Measurements from ENCODE around the gene SCYGR2.
"Not testable (repeated sequence)": the region's sequence is repeated elsewhere in the genome, so short reads cannot be mapped to it uniquely, and the experiment has no call there.

Gene SCYGR2, protein sequence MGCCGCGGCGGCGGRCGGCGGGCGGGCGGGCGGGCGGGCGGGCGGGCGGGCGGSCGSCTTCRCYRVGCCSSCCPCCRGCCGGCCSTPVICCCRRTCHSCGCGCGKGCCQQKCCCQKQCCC

DNA sequence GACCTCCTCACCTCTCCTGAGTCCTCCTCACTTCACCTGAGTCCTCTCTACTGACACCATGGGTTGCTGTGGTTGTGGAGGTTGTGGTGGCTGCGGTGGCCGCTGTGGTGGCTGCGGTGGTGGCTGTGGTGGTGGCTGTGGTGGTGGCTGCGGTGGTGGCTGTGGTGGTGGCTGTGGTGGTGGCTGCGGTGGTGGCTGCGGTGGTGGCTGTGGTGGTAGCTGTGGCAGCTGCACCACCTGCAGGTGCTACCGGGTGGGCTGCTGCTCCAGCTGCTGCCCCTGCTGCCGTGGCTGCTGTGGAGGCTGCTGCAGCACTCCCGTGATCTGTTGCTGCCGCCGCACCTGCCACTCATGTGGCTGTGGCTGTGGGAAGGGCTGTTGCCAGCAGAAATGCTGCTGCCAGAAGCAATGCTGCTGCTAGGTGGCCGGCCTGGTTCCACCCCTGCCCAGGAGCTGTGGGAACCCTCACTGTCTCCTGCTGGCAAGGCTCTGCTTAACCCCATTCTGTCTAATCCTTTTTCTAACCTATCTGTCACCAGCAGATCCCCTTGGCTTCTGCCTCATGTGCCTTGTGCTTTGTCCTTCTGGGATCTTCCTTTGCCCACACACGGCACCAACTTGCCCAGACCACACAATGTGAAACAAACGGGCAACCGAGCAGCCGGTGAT lies at the start of gene SCYGR2:
SCYGR2 (plus strand) TSS at position 59 of the 669 bp plus-strand sequence; CDS start at position 59, 0 bp downstream.
- DNase-seq: not testable (repeated sequence)

DNA sequence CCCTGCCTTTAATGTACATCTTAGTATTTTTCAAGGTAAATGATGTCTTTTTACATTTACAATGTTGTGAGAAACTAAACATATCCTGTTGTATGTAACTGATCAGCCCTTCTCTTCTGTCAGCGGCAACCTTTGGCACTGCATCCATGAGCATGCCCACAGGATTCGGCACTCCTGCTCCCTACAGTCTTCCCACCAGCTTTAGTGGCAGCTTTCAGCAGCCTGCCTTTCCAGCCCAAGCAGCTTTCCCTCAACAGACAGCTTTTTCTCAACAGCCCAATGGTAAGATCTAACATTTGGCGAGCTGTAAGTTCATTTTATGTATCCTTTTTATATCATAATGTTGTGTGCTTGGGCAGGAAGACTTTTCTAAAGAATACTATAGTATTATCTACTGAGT lies 46.9 kb upstream of the SCYGR2 start:
- DNase-seq: no peak

DNA sequence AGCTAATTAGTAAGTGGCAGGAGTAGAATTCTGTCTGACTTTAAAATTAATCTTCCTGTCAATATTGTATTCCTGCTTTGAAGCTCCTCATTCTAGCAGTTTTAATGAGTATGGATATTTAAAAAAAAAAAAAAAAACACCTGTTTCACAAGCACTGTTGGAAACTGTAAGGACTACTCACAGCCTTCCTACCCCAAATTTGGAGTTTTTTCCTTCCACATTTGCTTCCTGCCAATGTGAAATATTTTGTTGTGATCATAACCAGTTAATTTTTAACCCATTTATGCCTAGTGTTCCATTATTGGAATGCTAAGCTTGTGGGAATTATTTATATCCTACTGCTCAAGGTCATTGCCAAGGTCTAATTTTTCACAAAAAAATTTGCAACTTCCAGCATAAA lies 36.1 kb upstream of the SCYGR2 start:
- DNase-seq: no peak

DNA sequence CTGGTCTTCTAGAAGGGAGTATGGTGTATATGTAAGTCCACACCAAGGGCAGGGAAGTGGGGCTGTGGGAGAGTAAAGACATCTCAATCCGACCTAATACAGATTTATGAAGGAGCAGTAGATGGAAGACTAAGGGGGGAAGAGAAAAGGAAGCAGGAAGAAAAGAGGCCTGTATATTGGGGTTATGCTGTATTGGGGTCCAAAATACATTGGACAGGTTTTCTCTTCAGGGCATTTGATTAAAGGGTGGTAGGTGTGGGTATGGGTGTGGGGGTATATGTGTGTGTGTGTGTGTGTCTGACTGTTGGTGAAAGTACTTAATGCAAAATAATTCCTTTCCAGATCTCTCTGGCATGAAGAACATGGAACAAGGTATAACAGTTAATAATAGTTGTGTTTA lies 33.6 kb upstream of the SCYGR2 start:
- no peak for DNase-seq

DNA sequence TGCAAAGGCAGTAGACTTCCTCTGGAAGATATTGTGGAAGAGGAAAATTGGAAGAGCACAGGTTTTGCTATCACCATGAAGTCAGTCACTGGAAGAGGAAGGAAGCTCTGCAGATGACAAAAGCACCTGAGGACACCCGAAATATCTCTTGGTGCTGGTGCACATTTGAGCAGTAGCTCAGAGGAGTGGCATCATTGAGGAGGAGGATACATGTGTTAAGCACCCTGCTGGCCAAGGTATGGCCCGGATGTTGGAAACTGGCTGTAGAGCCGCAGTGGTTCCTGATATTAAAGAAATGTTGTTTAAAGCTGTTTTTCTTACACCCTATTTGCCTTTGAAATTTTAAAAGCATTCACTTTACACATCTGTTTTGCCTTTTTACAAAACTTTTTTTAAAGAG lies 32.7 kb upstream of the SCYGR2 start:
- DNase-seq: no peak

DNA sequence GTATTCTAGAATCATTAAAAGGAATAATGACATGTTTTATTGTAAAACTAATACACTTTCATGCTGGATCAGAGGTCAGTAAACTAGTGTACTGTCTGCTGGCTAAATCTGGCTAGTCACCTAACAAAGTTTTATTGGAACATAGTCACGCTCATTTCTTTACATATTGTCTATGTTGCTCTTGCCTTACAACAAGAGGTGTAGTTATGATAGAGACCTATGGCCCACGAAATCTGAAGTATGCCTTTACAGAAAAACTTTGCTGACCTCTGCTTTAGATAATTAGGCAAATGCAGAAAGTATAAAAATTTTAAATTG lies 29.9 kb upstream of the SCYGR2 start:
- DNase-seq: no peak

DNA sequence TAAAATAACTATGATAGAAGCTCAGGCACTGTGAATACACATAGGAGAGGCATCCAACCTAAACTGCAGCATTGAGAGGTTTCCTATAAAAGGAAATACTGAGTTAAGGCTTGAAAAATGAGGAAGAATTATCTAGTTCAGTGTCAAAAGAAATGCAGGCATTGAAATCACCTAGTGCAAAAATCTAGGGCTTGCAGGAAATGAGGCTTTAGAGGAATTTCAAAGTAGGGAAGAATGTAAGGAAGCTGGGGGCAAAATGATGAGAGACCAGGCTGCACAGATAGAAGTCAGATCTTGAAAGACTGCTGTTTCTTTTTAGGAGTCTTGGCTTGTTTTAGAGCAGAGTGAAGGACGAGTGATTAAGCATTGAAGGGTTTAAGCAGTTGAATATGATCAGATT lies 28.1 kb upstream of the SCYGR2 start:
- DNase-seq: no peak

DNA sequence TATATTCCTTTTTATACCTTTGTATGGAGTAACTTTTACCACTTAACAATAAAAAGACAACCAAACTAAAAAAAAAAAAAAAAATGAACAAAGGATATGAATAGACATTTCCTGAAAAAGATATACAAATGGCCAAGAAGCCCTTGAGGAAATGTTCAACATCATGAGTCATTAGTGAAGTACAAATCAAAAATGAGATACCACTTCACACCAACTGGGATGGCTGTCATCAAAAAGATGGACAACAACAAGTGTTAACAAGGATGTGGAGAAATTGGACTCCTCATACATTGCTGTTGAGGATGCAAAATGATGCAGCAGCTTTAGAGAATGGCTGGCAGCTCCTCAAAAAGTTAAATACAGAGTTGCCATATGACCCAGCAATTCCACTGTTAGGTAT lies 22.6 kb upstream of the SCYGR2 start:
- DNase-seq: no peak

DNA sequence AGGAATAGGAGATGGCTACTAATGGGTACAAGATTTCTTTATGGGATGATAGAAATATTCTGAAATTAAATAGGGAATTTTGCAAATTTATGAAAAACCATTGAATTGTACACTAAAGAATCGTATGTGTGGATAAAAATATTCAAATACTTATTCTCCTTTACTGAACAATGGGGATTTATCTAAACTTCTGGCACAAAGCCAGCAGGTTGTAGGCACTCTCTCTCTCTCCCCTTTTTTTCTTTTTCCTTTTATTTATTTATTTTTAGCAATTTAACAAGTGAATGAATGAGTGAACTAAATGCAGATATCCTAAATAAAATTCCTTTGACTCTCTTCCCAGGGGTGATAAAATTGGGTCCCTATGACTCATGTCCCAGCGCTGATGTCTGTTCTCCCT lies 21.9 kb upstream of the SCYGR2 start:
- no peak for DNase-seq

DNA sequence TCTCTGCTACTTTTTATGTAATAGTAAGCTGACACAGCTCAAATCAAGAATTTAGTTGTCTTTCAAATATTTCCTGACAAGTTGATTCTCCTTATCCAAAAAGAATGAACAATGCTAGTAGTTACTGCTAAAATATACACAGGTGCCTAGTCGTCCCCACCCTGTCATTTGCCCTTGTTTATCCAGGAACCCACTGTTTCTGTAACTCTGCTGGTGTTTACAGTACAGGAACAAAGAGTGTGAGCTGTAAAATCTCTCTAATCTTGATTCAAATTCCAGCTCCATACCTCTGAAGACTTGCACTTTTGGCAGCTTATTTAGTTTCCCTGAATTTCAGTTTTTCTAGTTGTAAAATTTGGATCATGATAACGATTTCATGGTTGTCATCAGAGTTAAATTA lies 21.1 kb upstream of the SCYGR2 start:
- DNase-seq: no peak

DNA sequence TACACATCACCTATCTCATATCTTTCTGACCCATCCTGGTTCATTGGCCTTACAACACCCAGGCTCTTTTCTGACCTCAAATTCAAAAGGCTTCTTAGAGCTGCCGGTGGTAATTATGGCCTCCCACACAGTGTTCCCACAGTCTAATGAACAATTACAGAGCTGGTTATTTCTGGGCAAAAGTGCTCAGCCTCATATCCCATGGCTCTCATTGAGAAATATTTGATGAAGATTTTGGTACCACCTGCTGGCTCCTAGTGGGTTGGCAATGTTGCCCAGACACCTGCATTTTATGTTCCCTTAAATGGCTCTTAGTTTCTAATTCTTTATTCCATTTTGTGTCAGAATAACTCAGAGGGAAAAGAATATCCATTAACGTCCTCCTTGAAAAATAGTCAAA lies 20.1 kb upstream of the SCYGR2 start:
- no peak for DNase-seq

DNA sequence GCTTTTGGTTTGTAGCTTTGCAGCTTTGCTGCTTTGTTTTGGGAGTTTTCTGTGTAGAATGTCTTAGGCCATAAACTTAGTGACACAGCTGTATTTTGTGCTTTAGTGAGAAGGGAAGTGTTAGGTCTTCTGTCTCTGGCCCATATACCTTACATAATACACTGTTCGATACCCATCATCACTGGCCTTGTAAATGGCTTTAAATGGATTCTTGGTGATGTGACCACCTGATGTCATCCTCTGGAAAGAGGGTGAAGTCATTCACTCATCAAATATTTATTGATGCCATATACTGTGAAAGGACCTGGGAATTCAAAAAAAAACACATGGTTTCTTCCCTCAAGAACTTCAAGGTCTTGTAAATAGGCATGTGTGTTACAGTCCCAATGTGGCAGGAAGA lies 18.9 kb upstream of the SCYGR2 start:
- no peak for DNase-seq

DNA sequence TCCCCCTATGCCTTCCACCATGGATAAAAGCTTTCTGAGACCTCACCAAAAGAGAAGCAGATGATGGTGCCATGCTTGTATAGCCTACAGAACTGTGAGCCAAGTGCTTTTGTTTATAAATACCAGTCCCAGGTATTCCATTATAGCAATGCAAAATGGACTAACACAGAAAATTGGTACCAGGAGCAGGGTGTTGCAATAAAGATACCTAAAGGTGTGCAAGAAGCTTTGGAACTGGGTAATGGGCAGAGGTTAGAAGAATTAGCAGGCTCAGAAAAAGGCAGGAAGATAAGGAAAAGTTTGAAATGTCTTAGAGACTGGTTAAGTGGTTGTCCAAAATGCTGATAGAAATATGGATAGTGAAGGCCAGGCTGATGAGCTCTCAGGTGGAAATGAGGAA lies 16.3 kb upstream of the SCYGR2 start:
- no peak for DNase-seq

DNA sequence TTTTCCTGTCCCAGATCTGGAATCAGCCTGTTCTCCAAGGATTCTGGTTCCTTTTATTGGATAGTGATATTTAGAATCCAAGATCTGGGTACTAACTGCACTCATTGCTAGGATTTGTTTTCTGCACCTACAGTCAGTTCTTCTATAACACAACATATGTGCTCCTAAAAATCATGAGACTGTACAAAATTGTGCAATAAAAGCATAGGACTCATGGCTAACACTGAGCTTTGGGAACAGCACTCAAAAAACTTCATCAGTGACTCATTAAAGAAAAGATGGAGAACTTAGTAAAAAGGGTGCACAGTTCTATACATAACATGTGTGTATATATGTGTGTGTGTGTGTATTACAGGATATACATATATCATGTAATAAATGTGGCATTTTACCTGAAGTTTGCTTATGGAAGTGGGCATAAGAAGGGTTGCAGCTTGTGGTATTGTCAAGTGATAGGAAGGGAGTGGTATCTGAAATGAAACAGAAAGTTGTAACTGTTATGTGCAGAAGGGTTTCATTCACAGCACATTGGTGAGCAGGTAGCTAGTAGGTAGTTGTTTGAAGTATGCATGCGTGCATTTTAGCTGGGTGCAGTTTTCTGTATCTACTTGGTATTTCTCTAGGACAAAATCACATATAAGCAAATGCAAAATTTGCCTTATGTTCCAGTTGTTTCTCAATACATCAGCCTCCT lies 5.9 kb upstream of the SCYGR2 start:
- no peak for DNase-seq

DNA sequence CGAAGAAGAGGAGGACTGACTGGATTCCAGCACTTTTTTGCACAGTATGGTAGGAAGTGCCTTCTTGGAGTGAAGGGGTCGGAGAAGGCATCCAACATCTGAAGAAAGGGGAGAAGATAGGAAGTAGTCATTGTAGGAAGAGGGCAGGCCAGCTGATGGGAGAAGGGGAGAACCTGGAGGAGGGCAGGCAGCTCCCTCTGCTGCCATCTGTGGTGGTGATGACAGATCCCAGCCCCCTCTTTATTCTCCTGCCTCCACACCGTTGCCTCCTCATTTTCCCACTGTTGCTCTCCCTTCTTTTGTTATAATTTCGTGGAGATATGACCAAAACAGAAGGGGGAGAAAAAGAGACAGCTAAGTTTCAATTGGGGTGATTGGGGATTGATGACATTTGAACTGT lies 2.9 kb upstream of the SCYGR2 start:
- DNase-seq: no peak

DNA sequence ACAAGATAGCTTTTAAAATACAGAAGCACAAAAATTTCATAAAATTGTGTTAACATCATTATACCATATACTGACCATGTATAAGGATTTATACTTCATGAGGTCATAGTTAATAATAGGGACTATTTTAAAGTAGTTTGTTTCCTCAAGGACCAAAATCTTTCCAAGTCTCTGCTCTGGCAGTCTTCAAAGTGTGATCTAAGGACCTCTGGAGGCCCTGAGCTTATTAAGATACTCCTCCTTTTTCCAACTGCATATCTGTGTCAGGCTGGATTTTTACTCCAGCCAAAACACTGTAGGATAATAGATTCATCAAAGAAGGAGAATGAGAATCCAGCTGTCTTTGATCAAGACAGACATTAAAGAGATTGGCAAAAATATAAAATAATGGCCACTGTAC lies 1.7 kb upstream of the SCYGR2 start:
- DNase-seq: no peak

DNA sequence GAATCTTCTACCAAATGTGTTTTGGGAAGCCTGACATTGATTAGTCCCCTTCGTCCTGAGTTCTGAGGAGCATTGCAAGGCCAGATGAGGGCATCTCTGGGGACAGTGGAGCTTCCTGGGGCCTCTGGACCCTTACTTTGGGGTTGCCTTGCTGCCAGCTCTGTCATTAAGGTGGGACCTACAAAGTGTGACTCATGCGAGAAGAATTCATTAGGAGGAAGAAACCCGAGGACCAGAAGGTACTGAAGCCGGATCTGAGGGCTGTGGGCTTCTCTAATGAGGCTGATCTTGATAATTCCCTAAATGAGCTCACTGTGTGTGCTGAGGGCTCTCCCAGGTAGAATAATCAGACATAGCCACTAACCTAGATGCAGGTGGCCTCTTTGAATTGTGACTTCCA lies 695 bp upstream of the SCYGR2 start:
- no peak for DNase-seq

DNA sequence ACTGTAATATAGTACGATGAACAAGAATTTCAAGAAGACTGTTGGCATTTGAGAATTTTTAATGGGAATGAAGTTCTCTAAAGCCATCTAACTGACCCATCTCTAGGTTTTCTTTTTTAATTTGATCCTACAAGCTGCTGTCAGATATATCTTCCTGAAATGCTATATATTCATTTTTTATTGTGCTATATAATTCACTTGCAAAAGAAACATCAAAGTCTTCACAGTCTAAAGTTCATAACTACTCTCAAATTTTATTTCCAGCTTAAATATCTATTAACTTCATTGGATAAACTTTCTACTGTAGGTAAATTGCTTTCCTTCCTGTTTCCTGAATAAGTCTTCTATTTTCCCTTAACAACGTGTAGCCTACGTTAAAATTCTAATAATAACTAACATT lies 3.7 kb downstream of the SCYGR2 start:
- DNase-seq: no peak

DNA sequence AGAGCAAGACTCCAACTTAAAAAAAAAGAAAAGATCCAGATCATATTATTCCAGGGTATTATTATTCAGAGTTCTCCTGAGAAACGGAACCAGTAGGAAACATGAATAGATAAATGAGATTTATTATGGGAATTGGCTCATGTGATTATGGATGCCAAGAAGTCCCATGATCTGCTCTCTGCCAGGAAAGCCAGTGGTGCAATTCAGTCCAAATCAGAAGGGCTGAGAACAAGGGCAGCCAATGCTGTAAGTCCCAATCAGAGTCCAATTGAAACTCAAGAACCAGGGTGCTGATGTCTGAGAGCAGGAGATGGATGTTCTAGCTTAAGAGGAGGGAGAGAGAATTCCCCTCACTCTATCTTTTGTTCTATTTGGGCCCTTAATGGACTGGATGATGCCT lies 7.8 kb downstream of the SCYGR2 start:
- DNase-seq: no peak

DNA sequence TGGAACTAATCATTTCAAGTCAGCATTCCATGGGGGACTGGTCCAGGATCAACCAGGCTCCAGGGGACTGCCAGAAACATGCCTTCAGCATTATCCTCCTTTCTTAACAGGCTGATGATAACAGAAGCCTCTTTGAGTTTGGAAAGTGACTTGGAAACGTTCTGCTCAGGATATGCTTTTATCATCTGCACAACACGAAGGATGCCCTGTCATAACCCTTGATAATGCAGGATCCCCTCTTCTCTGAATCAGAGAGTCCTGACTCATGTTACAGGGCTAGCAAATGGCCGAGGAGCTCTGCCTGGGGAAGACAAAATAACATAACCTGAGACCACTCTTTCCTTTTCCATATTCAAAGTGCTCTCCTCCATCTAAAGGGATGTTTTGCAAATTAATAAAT lies 9.2 kb downstream of the SCYGR2 start:
- DNase-seq: no peak

DNA sequence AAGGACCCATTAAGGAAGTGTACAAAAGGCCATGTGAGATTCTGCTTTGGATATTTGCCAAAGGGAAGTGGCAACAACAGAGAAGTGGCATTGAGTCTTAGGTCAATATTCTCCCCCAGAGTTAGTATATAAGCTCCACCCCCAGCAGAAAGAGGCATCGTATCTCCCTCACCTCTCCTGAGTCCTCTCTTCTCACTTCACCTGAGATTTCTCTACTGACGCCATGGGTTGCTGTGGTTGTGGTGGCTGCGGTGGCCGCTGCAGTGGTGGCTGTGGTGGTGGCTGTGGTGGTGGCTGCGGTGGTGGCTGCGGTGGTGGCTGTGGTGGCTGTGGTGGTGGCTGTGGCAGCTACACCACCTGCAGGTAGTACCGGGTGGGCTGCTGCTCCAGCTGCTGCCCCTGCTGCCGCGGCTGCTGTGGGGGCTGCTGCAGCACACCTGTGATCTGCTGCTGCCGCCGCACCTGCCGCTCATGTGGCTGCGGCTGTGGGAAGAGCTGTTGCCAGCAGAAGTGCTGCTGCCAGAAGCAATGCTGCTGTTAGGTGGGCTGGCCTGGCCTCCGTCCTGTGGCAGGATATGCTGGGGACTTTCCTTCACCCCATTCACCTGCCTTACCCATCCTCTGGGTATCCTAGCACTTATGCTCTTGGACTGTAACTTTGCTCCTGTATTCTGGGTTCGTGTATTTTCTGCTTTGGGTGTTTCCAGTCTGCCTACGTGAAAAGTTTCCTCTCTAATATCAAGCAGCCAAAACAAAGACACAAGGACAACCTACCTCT lies 10.1 kb downstream of the SCYGR2 start:
- DNase-seq: peak; percentile 36

DNA sequence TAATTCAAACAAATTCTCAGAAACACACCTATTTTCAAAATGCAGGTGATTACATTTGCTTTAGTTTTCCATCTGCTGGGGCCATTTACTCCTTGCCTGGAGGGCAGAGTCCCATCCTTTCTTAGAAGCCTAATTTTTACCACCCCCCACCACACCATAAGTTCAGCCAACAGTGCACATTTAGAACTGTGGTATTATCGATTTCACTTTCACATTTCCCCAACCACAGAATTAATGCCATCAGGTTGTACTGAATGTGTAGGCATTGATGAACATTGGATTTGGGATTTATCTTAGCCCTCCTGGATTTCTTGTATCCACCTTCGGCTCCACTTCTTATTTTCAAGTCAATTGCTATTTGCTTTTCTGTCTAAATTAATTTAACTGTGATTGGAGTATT lies 11.4 kb downstream of the SCYGR2 start:
- no peak for DNase-seq

DNA sequence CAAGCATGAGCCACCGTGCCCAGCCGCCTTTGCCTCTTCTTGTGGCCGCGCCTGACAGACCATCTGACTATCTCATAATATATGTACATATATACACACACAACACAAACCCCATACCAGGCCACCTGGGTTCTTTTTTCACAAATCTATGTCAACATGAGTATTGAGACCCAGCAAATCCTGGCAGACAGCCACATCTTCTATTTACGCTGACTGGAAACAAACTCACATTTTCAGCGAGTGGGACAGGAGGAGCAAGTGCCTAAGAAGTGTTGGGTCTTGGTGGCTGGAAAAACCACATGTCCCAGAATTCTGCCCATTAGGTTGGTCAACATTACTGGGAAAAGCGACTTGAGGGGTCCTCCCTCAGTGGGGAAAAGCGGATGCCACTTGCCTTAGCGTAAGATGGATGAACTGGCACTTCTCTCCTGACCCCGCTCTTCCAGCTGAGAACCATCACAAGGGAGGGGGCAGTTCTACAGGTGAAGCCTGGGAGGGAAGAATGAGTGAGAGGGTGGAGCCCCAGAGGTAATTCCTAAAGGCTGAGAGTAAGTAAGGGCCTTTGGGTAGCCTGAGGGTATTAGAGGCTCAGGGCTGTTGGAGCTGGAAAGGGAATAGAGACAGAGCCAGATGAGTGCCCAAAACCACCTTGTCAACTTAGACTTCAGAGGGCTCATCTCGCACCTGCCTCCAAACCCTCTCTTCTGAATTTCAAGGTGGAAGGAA lies 14.0 kb downstream of the SCYGR2 start:
- DNase-seq: no peak
